H7 (cell line): ENCODE measurements around the gene PPP2R2D. TPM values are rescaled to one million over a fixed set of nuclear protein-coding genes. Genes with fewer than 3 reads are reported as not detected.
"Not testable (repeated sequence)": the region's sequence is repeated elsewhere in the genome, so short reads cannot be mapped to it uniquely, and the experiment has no call there.

Source experiments
- DNase-seq: peaks from one replicate; pipeline ENCODE4 v3.0.0; 2012
- H3K27me3 ChIP-seq: 2 replicates; pipeline ENCODE4 v1.6.0; 2011; ENCODE audit warnings: mild to moderate bottlenecking, low read length; ENCODE audit not compliant: control insufficient read depth, insufficient read depth
- H3K36me3 ChIP-seq: replicated peaks from 2 replicates; pipeline ENCODE4 v1.5.1; 2011; ENCODE audit warnings: low read length; ENCODE audit not compliant: control insufficient read depth, insufficient read depth
- H3K4me3 ChIP-seq: 2 replicates; pipeline ENCODE4 v1.5.1; 2011; ENCODE audit warnings: low read depth, mild to moderate bottlenecking, control low read depth, low read length, moderate library complexity; ENCODE audit not compliant: insufficient read depth
- total RNA-seq: library from RNA; depleted of rRNA; stranded (reverse); fragments of >200 nt; shearing (Covaris generic); gene quantifications from 2 replicates; pipeline ENCODE4 v1.2.3, GENCODE V29; 2014

PPP2R2D gene
- total RNA-seq, 1 experiment from 2014 or later = 44.8 TPM

DNA sequence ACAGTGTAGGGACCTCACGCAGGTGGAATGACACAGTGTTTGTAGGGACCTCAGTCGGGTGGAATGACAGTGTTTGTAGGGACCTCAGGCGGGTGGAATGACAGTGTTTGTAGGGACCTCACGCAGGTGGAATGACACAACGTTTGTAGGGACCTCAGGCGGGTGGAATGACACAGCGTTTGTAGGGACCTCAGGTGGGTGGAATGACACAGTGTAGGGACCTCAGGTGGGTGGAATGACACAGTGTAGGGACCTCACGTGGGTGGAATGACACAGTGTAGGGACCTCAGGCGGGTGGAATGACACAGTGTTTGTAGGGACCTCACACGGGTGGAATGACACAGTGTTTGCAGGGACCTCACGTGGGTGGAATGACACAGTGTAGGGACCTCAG is 16.0 kb downstream of the PPP2R2D start:
- DNase-seq, H3K4me3 ChIP-seq, H3K27me3 ChIP-seq, H3K36me3 ChIP-seq: not testable (repeated sequence)

DNA sequence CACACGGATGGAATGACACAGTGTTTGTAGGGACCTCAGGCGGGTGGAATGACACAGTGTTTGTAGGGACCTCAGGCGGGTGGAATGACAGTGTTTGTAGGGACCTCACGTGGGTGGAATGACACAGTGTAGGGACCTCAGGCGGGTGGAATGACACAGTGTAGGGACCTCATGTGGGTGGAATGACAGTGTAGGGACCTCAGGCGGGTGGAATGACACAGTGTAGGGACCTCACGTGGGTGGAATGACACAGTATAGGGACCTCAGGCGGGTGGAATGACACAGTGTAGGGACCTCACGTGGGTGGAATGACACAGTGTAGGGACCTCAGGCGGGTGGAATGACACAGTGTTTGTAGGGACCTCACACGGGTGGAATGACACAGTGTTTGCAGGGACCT is 16.7 kb downstream of the PPP2R2D start:
- H3K36me3 ChIP-seq, H3K4me3 ChIP-seq, H3K27me3 ChIP-seq, DNase-seq: not testable (repeated sequence)

DNA sequence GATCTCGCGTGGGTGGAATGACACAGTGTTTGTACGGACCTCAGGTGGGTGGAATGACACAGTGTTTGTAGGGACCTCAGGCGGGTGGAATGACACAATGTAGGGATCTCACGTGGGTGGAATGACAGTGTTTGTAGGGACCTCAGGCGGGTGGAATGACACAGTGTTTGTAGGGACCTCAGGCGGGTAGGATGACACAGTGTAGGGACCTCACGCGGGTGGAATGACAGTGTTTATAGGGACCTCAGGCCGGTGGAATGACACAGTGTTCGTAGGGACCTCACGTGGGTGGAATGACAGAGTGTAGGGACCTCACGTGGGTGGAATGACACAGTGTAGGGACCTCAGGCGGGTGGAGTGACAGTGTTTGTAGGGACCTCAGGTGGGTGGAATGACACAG is 18.7 kb downstream of the PPP2R2D start:
- H3K27me3 ChIP-seq, H3K4me3 ChIP-seq, DNase-seq, H3K36me3 ChIP-seq: not testable (repeated sequence)

DNA sequence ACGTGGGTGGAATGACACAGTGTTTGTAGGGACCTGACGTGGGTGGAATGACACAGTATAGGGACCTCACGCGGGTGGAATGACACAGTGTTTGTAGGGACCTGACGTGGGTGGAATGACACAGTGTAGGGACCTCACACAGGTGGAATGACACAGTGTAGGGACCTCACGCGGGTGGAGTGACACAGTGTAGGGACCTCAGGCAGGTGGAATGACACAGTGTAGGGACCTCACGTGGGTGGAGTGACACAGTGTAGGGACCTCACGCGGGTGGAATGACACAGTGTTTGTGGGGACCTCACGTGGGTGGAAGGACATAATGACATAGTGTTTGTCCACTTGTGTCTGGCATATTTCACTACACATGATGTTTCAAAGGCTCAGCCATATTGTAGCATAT is 19.3 kb downstream of the PPP2R2D start:
- no peak for DNase-seq
- Histone ChIP-seq H3K27me3 (no peaks in the 10 kb centered on the region), H3K4me3 (no peak overlapping the region), H3K36me3 (no peaks in the 10 kb centered on the region)

DNA sequence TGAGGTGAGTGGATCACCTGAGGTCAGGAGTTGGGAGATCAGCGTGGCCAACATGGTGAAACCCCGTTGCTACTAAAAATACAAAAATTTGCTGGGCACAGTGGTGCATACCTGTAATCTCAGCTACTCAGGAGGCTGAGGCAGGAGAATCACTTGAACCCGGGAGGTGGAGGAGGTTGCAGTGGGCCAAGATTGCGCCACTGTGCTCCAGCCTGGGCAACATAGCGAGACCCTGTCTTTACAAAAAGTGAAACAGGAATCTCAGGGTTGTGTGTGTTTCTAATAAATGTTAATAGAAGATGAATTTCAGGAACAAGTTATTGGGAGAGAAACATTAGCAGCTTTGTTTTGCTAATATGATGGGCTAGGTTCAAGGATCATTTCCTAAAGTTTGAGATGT is 19.9 kb downstream of the PPP2R2D start:
- Histone ChIP-seq H3K27me3 (no peaks in the 10 kb centered on the region), H3K4me3 (no peak overlapping the region), H3K36me3 (no peaks in the 10 kb centered on the region)
- DNase-seq = no peak

DNA sequence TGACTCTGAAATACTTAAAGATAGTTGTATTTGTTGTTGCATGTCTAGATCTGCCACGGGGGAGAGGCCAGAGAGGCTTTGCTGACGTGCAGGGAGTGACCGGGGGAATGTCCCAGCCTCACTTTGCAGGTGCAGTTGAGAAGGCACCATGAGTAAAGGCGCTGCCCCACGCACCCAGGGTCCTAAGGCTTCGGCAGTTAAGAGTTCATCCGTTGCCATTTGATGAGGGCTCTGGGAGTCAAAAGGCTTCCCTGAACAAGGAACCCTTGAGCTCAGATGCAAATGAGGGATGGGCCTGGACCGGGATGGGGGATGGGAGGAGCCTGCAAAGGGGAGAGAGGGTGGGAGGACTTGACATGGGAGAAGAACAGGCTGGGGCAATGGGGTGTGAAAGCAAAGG is 20.4 kb downstream of the PPP2R2D start:
- Histone ChIP-seq H3K4me3 (no peak overlapping the region), H3K36me3 (no peaks in the 10 kb centered on the region), H3K27me3 (no peaks in the 10 kb centered on the region)
- peak; percentile 55 for DNase-seq

DNA sequence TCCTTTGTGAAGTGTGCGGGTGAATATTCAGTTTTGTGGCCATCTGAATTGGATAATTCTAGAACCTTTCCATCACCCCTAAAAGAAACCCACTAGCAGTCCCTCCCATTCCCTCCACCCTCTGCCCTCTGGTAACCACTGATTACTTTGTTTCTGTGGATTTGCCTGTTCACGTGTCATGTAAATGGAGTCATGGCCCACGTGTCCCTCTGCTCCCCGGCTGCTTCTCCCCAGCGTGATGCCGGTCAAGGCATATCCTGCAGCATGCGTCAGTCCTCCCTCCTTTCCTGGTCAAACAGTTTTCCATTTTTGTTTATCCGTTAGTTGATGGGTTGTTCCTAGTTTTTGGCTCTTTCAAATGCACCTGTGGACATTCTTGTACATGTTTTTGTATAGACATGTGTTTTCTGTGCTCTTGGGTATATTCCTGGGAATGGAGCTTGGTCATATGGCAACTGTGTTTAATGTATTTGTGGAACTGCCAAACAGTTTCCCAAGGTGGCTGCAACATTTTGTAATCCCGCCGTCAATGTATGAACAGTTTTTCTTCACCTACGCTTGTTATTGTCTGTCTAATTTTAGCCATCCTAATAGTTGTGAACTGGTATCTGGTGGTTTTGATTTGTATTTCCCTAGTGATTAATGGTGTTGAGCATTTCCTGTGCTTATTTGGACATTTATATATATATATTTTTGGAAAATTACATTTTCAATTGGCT is 22.4 kb downstream of the PPP2R2D start:
- H3K27me3 ChIP-seq = no peaks in the 10 kb centered on the region
- H3K36me3 ChIP-seq = no peaks in the 10 kb centered on the region
- H3K4me3 ChIP-seq = no peak overlapping the region
- no peak for DNase-seq

DNA sequence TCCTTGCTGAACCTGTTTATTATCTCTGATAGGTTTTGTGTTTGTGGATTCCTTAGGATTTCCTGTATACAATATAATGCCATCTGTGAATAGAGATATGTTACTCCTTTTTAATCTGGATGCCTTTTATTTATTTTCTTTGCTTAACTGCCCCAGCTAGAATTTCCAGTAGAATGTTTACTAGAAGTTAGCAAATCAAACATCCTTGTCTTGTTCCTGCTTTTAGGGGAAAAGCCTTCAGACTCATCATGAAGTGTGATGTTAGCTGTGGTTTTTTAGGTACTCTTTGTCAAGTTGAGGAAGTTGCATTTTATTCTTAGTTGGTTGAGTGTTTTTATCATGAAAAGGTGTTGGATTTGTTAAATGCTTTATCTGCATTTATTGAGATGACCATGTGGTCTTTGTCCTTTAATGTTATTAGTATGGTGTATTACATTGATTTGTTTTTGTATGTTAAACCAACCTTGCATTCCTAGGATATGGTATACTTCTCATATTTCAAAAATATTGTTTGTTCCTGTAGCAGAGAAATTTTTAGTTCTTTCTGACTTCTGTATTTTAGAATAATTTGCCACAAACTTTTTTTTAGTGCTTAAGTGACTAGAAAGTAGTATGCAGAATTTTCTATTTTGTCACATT is 24.3 kb downstream of the PPP2R2D start:
- Histone ChIP-seq H3K36me3 (no peaks in the 10 kb centered on the region), H3K4me3 (no peak overlapping the region), H3K27me3 (no peaks in the 10 kb centered on the region)
- DNase-seq = no peak

DNA sequence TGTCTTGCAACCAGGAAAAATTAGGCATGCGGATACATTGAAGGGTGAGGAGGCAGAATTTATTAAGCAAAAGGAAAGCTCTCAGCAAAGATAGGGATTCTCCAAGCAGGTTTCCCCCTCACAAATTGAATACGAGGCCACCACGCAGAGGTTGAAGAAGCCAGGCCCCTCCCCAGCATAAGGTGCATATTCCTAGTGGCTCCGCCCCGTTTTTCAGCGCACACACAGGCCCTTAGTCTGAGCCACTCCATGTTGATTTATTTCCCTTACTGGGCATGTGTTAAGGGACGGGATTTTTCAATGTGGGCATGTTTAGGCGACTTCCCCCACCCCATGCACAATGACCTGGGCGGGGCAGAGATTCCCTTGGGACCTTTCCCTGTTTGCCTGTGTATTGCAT is 24.9 kb downstream of the PPP2R2D start:
- H3K4me3 ChIP-seq = no peak overlapping the region
- no peaks in the 10 kb centered on the region for H3K36me3 ChIP-seq
- no peak for DNase-seq
- H3K27me3 ChIP-seq = no peaks in the 10 kb centered on the region

DNA sequence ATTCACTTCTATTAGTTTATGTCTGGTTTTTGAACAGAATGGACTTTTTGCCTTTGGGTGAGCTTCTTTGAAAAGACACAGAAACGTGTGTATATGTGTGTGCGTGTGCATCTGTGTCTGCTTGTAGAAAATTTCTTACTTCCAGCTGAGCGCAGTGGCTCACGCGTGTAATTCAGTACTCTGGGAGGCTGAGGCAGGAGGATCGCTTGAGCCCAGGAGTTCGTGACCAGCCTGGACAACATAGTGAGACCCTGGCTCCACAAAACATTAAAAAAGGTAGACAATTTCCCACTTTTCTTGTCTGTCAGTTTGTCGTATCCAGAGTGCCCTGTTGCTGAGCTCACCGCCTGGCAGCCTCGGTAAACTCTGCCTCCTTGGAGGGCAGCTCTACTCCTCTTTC is 25.4 kb downstream of the PPP2R2D start:
- H3K4me3 ChIP-seq = no peak overlapping the region
- DNase-seq = no peak
- H3K36me3 ChIP-seq = no peaks in the 10 kb centered on the region
- H3K27me3 ChIP-seq = no peaks in the 10 kb centered on the region

DNA sequence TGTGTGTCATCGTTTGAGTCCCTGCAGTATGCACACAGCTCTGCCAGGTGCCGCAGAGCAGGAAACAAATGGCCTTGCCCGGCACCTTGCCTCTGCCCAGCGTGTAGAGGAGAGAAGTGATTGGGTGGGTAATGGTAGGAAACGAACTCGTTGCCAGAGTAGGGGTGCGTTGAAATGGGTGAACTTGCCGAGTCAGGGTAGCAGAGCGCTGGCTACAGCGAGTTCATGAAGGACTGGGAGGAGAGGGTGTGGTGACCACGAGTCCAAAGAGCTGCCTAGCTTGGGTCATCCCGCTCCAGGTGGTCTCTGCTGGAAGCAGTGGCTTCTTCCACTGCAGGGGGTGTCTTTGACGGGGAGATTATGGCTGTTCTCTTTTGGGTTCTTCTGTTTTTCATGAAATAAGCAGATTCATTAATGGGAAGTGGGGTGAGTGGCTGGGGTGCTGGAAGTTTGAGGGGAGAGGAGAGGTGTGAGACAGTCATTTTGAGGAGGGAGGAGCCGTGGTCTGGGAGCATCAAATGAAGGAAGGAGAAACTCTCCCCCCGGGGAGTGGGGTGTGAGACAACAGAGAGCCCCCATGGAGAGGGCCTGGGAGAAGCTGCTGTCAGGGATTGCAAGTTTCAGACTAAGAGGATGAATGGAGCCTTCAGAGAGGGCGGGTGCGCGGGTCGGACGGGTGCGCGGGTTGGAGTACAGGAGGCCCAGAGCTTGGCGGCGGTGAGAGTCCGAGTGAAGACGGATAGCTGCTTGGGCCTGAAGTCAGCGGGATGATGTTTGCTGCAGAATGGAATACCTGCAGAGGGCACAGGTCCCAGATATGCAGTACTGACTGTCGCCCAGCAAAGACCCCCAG is 26.2 kb downstream of the PPP2R2D start:
- H3K27me3 ChIP-seq = no peaks in the 10 kb centered on the region
- no peak overlapping the region for H3K4me3 ChIP-seq
- H3K36me3 ChIP-seq = no peaks in the 10 kb centered on the region
- DNase-seq = no peak

DNA sequence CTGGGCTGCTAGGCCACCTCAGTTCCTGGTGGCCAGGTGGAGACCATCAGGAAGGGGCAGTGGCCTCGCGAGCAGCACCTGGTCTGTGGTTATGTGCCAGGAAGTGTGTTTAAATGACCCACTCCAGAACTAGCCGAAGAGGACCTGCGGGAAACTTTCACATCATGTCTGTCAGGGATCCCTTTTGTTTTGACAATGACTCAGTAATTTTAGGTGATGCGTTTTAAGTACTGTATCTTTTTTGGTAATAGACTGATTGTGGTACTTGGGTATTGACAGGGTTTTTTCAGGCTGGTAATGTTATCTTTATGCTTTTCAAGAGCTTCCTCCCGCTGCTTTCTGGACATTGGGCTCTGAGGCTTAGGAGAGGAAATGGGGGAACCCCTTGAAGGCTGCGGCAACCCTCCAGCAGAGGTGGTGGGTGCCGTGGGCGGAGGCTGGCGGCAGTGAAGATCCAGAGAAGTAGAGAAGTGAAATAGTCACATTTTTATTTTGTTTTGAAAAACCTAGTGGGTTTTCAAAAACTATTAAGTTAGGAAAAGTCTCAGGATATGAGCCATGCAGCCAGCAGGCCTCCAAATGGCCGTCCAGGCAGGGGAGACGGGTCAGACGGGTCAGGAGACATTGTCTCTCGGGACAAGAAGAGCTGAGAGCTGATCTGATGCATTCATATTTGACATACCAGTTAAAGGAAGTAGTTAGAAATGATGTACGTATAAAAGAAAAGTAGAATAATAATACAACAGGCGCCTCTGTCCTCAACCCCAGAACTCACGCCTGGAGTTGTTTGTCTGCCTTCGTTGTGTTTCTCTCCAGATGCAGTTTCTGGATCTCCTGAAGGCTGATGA is 27.7 kb downstream of the PPP2R2D start:
- DNase-seq = no peak
- Histone ChIP-seq H3K36me3 (no peaks in the 10 kb centered on the region), H3K4me3 (no peak overlapping the region), H3K27me3 (no peaks in the 10 kb centered on the region)

DNA sequence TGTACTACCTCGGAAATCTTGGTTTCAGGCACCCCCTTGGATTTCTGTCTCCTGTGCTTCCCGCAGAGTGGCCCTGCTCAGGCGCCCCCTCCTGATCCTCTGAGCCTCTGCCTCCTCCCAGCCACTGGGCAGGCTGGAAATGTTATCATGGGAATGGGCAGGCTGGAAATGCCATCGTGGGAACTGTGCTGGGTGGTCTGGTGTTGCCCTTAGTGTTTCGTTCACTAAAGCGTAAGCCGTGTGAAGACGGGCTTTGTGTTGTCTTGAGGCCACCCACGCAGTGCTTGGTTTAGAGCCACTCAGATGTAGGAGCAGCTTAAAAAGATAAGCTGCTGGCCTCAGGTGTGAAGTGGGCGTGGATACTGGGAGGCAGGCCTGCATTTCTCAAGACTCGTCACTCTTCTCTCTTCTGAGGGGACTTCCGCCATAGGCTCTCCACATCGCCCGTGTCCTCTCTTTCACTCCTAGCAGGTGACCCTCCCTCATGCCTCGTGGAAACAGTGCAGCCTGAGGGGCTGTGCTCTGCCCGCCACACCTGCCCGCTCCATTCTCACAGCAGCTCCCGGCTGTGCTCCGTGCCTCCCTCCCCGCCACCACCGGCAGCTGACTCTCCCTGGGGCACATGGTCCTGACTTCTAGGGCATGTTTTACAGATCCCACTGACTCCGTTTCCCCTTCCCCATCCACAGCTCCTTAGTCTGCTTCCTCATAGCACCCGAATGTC is 28.5 kb downstream of the PPP2R2D start:
- no peaks in the 10 kb centered on the region for H3K36me3 ChIP-seq
- no peak overlapping the region for H3K4me3 ChIP-seq
- DNase-seq = peak; percentile 69
- no peaks in the 10 kb centered on the region for H3K27me3 ChIP-seq

DNA sequence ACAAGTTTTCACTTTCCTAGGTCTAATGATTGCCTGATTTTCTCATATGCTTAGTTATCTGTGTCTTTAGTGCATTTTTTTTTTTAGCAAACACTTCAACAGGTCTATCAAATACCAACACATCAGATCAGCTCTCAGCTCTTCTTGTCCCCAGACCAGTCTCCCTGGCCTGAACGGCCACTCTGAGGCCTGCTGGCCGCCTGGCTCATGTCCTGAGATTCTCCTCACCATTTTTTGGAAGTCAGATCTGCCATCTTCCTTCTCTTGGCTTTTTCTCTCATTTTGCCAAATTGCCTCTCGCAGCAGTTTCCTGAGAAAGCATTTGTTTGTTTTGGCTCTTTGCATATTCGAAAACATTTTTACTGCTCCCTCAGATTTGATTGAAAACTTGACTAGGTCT is 29.3 kb downstream of the PPP2R2D start:
- DNase-seq = no peak
- no peak overlapping the region for H3K4me3 ChIP-seq
- peaks cover 2% of the 10 kb centered on the region; the same call in 1 of the 2 replicates for H3K36me3 ChIP-seq
- no peaks in the 10 kb centered on the region for H3K27me3 ChIP-seq
